ENCODE results near the gene KRTAP12-3. TPM values are rescaled to one million over a fixed set of nuclear protein-coding genes. Genes with fewer than 3 reads are reported as not detected.
"Not testable (repeated sequence)": the region's sequence is repeated elsewhere in the genome, so short reads cannot be mapped to it uniquely, and the experiment has no call there.

Gene KRTAP12-3
- not detected for total RNA-seq

DNA sequence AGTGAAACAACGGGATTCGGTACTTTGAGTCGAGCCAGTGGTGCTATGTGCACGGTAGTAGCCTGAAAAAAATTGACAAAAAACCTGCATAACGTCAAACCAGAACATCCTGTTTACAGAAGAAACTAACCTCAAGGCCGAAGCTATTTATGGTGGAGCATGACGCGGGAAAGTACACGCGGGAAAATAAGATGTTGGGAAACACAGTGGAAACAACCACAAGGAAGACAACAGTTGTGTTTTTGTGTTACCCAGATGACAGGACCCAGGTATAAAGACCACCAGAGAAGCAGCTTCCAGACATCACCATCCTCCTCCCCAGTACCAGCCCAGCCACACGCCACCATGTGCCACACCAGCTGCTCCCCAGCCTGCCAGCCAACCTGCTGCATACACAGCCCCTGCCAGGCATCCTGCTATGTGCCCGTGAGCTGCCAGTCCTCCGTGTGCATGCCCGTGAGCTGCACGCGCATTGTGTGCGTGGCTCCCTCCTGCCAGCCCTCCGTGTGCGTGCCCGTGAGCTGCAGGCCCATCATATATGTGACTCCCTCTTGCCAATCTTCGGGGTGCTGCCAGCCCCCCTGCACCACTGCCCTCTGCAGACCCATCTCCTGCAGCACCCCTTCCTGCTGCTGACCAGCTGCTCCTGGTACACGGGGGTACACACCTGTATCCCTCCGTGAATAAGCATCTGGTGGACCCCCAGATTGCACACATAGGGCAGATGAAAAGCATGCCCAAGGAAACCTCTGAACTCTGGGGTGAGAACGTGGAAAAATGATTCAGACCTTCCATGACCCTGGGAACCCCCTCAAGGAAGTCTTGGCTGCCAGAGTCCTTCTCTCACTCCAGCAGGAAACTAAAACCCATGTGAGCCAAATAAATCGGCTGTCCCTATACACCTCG lies at the start of gene KRTAP12-3:
TSS of gene KRTAP12-3 (plus strand) at position 298 of the 906 bp plus-strand sequence. CDS start at position 346, 48 bp downstream.
- Histone ChIP-seq H3K27me3 (no peaks in the 10 kb centered on the region), H3K36me3 (no peaks in the 10 kb centered on the region), H3K9me3 (no peaks in the 10 kb centered on the region), H3K4me1 (no peaks in the 10 kb centered on the region), H3K9ac (ENCODE audit: low read depth in 2 of 2, low read length in 2 of 2) (no peak within 1 kb of the TSS), H3K27ac (no peak within 1 kb of the TSS), H3K4me3 (no peak within 1 kb of the TSS)
- no peak for DNase-seq
- intact Hi-C loops (cut with DNase I), result no loop called here
- TF ChIP-seq, protein P1, sequence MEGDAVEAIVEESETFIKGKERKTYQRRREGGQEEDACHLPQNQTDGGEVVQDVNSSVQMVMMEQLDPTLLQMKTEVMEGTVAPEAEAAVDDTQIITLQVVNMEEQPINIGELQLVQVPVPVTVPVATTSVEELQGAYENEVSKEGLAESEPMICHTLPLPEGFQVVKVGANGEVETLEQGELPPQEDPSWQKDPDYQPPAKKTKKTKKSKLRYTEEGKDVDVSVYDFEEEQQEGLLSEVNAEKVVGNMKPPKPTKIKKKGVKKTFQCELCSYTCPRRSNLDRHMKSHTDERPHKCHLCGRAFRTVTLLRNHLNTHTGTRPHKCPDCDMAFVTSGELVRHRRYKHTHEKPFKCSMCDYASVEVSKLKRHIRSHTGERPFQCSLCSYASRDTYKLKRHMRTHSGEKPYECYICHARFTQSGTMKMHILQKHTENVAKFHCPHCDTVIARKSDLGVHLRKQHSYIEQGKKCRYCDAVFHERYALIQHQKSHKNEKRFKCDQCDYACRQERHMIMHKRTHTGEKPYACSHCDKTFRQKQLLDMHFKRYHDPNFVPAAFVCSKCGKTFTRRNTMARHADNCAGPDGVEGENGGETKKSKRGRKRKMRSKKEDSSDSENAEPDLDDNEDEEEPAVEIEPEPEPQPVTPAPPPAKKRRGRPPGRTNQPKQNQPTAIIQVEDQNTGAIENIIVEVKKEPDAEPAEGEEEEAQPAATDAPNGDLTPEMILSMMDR (IDR thresholded peaks at IDR 0.05), result no peak

DNA sequence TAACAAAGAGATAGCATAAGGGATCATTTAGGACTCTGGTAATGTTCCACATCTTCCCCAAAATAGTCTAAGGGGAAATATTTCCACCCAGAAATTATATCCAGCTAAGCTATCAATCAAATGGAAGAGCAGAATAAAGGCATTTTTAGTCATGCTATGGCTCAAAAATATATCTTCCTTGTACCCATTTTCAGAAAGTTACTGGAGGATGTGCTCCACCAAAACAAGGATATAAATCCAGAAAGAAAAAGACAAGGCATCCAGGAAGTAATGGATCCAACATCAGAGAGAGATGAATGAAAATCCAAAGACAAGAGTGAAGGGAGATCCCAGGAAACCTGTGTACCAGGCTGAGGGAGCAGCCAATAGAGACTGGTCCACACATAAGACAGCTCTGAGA lies 48.5 kb upstream of the KRTAP12-3 start:
- TF ChIP-seq, protein P1 (IDR thresholded peaks at IDR 0.05), result no peak
- intact Hi-C loops (cut with DNase I), result no loop called here
- no peak for DNase-seq
- H3K9ac ChIP-seq (ENCODE audit: low read depth in 2 of 2, low read length in 2 of 2), result no peak overlapping the region
- no peak overlapping the region for H3K27ac ChIP-seq
- no peaks in the 10 kb centered on the region for H3K4me1 ChIP-seq
- no peaks in the 10 kb centered on the region for H3K27me3 ChIP-seq
- H3K9me3 ChIP-seq, result no peaks in the 10 kb centered on the region
- H3K4me3 ChIP-seq, result no peak overlapping the region
- no peaks in the 10 kb centered on the region for H3K36me3 ChIP-seq

DNA sequence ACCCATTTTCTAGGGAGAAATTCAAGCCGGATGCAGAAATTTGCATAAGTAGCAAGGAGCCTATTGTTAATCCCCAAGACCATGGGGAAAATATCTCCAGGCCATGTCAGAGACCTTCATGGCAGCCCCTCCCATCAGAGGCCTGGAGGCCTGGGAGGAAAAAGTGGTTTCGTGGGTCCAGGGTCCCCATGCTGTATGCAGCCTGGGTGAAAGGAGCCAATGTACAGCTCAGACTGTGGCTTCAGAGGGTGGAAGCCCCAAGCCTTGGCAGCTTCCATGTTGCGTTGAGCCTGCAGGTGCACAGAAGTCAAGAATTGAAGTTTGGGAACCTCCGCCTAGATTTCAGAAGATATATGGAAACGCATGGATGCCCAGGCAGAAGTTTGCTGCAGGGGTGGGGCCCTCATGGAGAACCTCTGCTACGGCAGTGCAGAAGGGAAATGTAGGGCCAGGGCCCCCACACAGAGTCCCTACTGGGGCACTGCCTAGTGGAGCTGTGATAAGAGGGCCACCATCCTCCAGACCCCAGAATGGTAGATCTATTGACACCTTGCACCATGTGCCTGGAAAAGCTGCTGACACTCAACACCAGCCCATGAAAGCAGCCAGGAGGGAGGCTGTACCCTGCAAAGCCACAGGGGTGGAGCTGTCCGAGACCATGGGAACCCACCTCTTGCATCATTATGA lies 47.4 kb upstream of the KRTAP12-3 start:
- H3K4me1 ChIP-seq; H3K4me3 ChIP-seq; H3K27ac ChIP-seq; H3K36me3 ChIP-seq; H3K9me3 ChIP-seq; intact Hi-C loops (cut with DNase I); DNase-seq; H3K27me3 ChIP-seq; H3K9ac ChIP-seq (ENCODE audit: low read depth in 2 of 2, low read length in 2 of 2): not testable (repeated sequence)

- H3K9ac ChIP-seq (ENCODE audit: low read depth in 2 of 2, low read length in 2 of 2), result no peak overlapping the region
- H3K4me1 ChIP-seq, result no peaks in the 10 kb centered on the region
- H3K36me3 ChIP-seq, result no peaks in the 10 kb centered on the region
- intact Hi-C loops (cut with DNase I), result no loop called here
- H3K9me3 ChIP-seq, result no peaks in the 10 kb centered on the region
- H3K27me3 ChIP-seq, result no peaks in the 10 kb centered on the region
- no peak for DNase-seq
- H3K4me3 ChIP-seq, result no peak overlapping the region
- TF ChIP-seq, protein P1 (IDR thresholded peaks at IDR 0.05), result no peak
- H3K27ac ChIP-seq, result no peak overlapping the region
These were observed 46.2 kb upstream of the KRTAP12-3 start for GRCh38 chr21:44611551-44611950.

DNA sequence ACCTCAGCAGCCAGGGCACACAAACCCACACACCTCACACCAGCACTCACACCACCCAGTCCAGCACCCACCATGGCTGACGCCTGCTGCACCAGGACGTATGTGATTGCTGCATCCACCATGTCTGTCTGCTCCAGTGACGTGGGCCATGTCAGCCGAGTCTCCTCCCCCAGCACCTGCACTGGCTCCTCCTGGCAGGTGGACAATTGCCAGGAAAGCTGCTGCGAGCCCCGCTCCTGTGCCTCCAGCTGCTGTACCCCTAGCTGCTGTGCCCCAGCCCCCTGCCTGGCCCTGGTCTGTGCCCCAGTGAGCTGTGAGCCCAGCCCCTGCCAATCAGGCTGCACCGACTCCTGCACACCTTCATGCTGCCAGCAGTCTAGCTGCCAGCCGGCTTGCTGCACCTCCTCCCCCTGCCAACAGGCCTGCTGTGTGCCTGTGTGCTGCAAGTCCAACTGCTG lies 45.7 kb upstream of the KRTAP12-3 start, which contains the start of gene KRTAP10-8:
TSS of gene KRTAP10-8 (plus strand) at position 51 of the 458 bp plus-strand sequence. CDS start at position 73, 22 bp downstream.
- Histone ChIP-seq H3K4me3 (no peak within 1 kb of the TSS), H3K36me3 (no peaks in the 10 kb centered on the region), H3K27ac (no peak within 1 kb of the TSS), H3K27me3 (no peaks in the 10 kb centered on the region), H3K4me1 (no peaks in the 10 kb centered on the region), H3K9ac (ENCODE audit: low read depth in 2 of 2, low read length in 2 of 2) (no peak within 1 kb of the TSS), H3K9me3 (no peaks in the 10 kb centered on the region)
- intact Hi-C loops (cut with DNase I), result no loop called here
- DNase-seq, result no peak
- TF ChIP-seq, protein P1 (IDR thresholded peaks at IDR 0.05), result no peak
